WTC11 (cell line): ENCODE measurements around the gene CLBA1. TPM values are rescaled to one million over a fixed set of nuclear protein-coding genes. Genes with fewer than 3 reads are reported as not detected.
A peak's percentile ranks its signal among the peaks of the same experiment; 100 is the strongest.

Experiments
- ATAC-seq: fragments of 200-7000 bp; cut with Tn5 transposase; 2 replicates; pipeline ENCODE4 v1.10.0; 2021; ENCODE audit warnings: mild to moderate bottlenecking, moderate library complexity
- CTCF ChIA-PET: fragments of 300-600 bp; sonication (Branson Sonifier 250); formaldehyde crosslinking; loops from one replicate; lab custom pipeline; 2021; ENCODE audit warnings: antibody characterized with exemption; lab: Charles Lee
- POLR2A ChIA-PET: fragments of 350-600 bp; sonication (Branson Sonifier 250); formaldehyde crosslinking; loops from one replicate; lab custom pipeline; 2021; ENCODE audit warnings: antibody characterized with exemption; lab: Charles Lee
- DNase-seq: peaks from one replicate; pipeline ENCODE4 v3.0.0; 2021; ENCODE audit warnings: low spot score
- H3K27ac Mint-ChIP-seq: 2 replicates; pipeline ENCODE4 v1.8.0; 2021; ENCODE audit warnings: mixed read lengths
- H3K27me3 Mint-ChIP-seq: 2 replicates; pipeline ENCODE4 v1.8.0; 2021; ENCODE audit warnings: low read depth, mild to moderate bottlenecking, moderate library complexity, mixed read lengths
- H3K36me3 Mint-ChIP-seq: 2 replicates; pipeline ENCODE4 v1.8.0; 2021; ENCODE audit warnings: mixed read lengths
- H3K4me1 Mint-ChIP-seq: 2 replicates; pipeline ENCODE4 v1.8.0; 2022; ENCODE audit warnings: mixed read lengths
- H3K4me3 Mint-ChIP-seq: 2 replicates; pipeline ENCODE4 v1.8.0; 2021; ENCODE audit warnings: mild to moderate bottlenecking, moderate library complexity, mixed read lengths
- H3K9me3 Mint-ChIP-seq: 2 replicates; pipeline ENCODE4 v1.8.0; 2021; ENCODE audit warnings: mixed read lengths
- AR ChIP-seq: fragments of 250-450 bp; sonication (Bioruptor Pico); IDR thresholded peaks from 2 replicates; pipeline ENCODE4 v1.9.0; 2021; ENCODE audit warnings: mild to moderate bottlenecking
- CDX4 ChIP-seq: fragments of 250-450 bp; sonication (Bioruptor Pico); IDR thresholded peaks from 2 replicates; pipeline ENCODE4 v1.9.0; 2021; ENCODE audit warnings: moderate library complexity, mild to moderate bottlenecking, inconsistent platforms, borderline replicate concordance
- ETV6 ChIP-seq: sonication (generic); formaldehyde crosslinking; IDR thresholded peaks from 2 replicates; pipeline ENCODE4 v1.8.1; 2022; ENCODE audit warnings: mild to moderate bottlenecking, missing genetic modification reagents
- FOXP4 ChIP-seq: sonication (generic); formaldehyde crosslinking; IDR thresholded peaks from 2 replicates; pipeline ENCODE4 v1.8.0; 2022; ENCODE audit warnings: mild to moderate bottlenecking, missing genetic modification reagents
- HMGA2 ChIP-seq: fragments of 250-450 bp; sonication (Bioruptor Pico); IDR thresholded peaks from 2 replicates; pipeline ENCODE4 v1.4.0; 2021; ENCODE audit warnings: mild to moderate bottlenecking, moderate library complexity
- JUN ChIP-seq: sonication (generic); formaldehyde crosslinking; IDR thresholded peaks from 2 replicates; pipeline ENCODE4 v1.8.0; 2023; ENCODE audit warnings: mild to moderate bottlenecking, missing genetic modification reagents
- NFYB ChIP-seq: sonication (generic); formaldehyde crosslinking; conservative IDR thresholded peaks from 2 replicates; pipeline ENCODE4 v1.8.0; 2022; ENCODE audit warnings: low read depth, missing genetic modification reagents
- PRDM15 ChIP-seq: sonication (generic); formaldehyde crosslinking; IDR thresholded peaks from 2 replicates; pipeline ENCODE4 v1.8.0; 2022; ENCODE audit warnings: missing genetic modification reagents
- PRRX2 ChIP-seq: fragments of 250-450 bp; sonication (Bioruptor Pico); IDR thresholded peaks from 2 replicates; pipeline ENCODE4 v1.8.0; 2021; ENCODE audit warnings: mild to moderate bottlenecking
- USF2 ChIP-seq: sonication (generic); formaldehyde crosslinking; IDR thresholded peaks from 2 replicates; pipeline ENCODE4 v1.8.1; 2023; ENCODE audit warnings: mild to moderate bottlenecking, missing genetic modification reagents, moderate library complexity
- ZBTB43 ChIP-seq: sonication (generic); formaldehyde crosslinking; IDR thresholded peaks from 2 replicates; pipeline ENCODE4 v1.8.1; 2023; ENCODE audit warnings: mild to moderate bottlenecking, missing genetic modification reagents
- total RNA-seq: library from RNA; stranded (reverse); gene quantifications from 3 replicates; pipeline ENCODE4 v1.2.3, GENCODE V29; 2021

Gene CLBA1
- total RNA-seq, 1 experiment from 2014 or later: 3.8 TPM

- TF ChIP-seq ZBTB43 (CRISPR knock-in tag): no peak
Measured at GRCh38 chr14:104982548-104983230, 2.9 kb upstream of the CLBA1 start (continued).

GRCh38 chr14:104983231-104983721 is 2.3 kb upstream of the CLBA1 start:
- Mint-ChIP-seq H3K4me1 (peaks cover 6% of the 10 kb centered on the region; the same call in 1 of the 2 replicates), H3K4me3 (no peak overlapping the region), H3K9me3 (no peaks in the 10 kb centered on the region), H3K27ac (no peak overlapping the region), H3K36me3 (no peaks in the 10 kb centered on the region), H3K27me3 (peaks cover 29% of the 10 kb centered on the region)
- CTCF ChIA-PET: interaction anchor here (1.4 to 2.6 kb wide), 2 partner anchors 8 to 10 kb away, joined by 4 to 8 read pairs; no protein-coding TSS in a partner anchor
- DNase-seq: no peak
- no peak for ATAC-seq
- POLR2A ChIA-PET: no interaction called here
- no peak for TF ChIP-seq HMGA2
- TF ChIP-seq PRDM15 (CRISPR knock-in tag): no peak

- Mint-ChIP-seq H3K27me3 (peaks cover 20% of the 10 kb centered on the region), H3K27ac (no peak overlapping the region), H3K4me3 (peak overlapping the region; percentile 52), H3K4me1 (0 out of 2 replicates have a peak, but pooled peaks cover 4% of the 10 kb centered on the region), H3K9me3 (no peaks in the 10 kb centered on the region), H3K36me3 (no peaks in the 10 kb centered on the region)
- ChIA-PET CTCF (interaction anchor here (1.0 to 2.7 kb wide), 6 partner anchors 9 to 62 kb away, joined by 3 to 24 read pairs (median 4); partner anchors contain the start of gene CDCA4), POLR2A (no interaction called here)
- DNase-seq (no peak), ATAC-seq (no peak)
- TF ChIP-seq JUN (CRISPR knock-in tag) (no peak), ETV6 (CRISPR knock-in tag) (no peak), CDX4 (CRISPR knock-in tag) (no peak), PRRX2 (CRISPR knock-in tag) (no peak), AR (CRISPR knock-in tag) (no peak), FOXP4 (CRISPR knock-in tag) (no peak), NFYB (CRISPR knock-in tag) (no peak), USF2 (no peak), PRDM15 (CRISPR knock-in tag) (no peak)
Measured at GRCh38 chr14:104984056-104984894, 1.3 kb upstream of the CLBA1 start.
